IPS-11a (cell line): ENCODE results near the gene KCNIP1.

Source experiments
- H3K4me3 ChIP-seq: one replicate; pipeline ENCODE4 v1.5.1; 2013; ENCODE audit warnings: low read depth, low read length, control low read depth

KCNIP1 gene

GRCh38 chr5:170562166-170562874, 58.5 kb downstream of the KCNIP1 start:
- H3K4me3 ChIP-seq: no peak overlapping the region

GRCh38 chr5:170562875-170563228, 59.0 kb downstream of the KCNIP1 start:
- H3K4me3 ChIP-seq: no peak overlapping the region

GRCh38 chr5:170563824-170564567, 60.2 kb downstream of the KCNIP1 start:
- no peak overlapping the region for H3K4me3 ChIP-seq

DNA sequence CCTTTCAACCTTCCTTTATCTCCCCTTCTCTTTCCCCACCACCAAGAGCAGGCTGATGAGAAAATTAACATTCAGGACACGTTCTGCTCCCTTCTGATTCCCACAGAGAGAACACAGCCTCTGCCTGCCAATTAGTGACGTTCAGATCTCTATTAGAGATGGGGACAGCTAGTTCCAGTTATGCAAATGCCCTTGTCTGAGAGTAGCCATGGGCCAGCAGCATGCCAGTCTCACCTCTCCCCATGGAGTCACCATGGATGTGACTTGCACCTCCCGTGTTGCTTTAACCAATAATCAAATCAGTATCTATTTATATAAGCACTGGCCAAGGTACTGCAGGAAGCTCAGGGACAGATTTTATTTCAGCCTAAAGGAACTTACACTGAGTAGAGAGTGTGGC, 61.3 kb downstream of the KCNIP1 start:
- no peak overlapping the region for H3K4me3 ChIP-seq

GRCh38 chr5:170569101-170569500, 65.3 kb downstream of the KCNIP1 start:
- H3K4me3 ChIP-seq: no peak overlapping the region

- no peak overlapping the region for H3K4me3 ChIP-seq
Observed at GRCh38 chr5:170570476-170570875, 66.7 kb downstream of the KCNIP1 start.

DNA sequence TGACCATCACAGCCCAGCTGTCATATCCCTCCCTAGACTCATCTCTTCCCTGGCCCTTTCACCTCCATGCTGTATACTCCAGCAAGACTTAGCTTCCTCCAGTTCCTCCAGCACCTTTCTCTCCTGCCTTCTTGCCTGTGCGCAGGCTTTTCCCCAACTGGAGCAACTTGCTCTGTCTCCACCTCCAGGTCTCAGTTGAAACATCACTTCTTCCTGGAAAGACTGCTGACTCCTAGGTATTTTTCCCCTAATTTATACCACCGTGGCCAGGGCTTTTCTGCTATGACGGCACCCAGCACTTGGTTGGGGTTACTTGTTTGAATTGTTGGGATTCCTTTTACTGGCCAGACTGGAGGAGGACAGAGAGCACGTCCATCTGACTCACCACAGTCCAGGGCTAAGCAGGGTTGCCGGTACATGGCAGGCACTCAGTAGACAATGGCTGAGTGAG, 67.5 kb downstream of the KCNIP1 start:
- H3K4me3 ChIP-seq: no peak overlapping the region

- no peak overlapping the region for H3K4me3 ChIP-seq
Observed at GRCh38 chr5:170571875-170572852, 68.3 kb downstream of the KCNIP1 start.

DNA sequence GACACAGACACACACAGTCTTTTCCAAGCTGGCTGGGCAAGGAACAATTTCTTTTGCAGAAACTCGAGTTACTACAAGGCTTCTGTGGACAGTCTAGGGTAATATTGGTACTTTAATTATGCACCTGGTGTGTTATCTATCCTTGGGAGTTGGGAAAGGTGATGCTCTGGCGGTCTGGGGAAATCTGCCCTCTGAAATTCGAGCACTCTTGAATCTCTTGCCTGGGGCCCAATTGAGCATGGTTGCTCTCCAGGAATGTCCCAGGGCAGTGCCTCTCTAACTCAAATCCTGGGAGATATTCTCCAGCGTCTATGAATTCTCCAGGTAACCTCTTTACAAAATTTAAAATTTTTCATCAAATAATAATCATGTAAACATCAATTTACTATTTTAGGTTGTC, 69.3 kb downstream of the KCNIP1 start:
- no peak overlapping the region for H3K4me3 ChIP-seq

GRCh38 chr5:170573660-170574059, 69.8 kb downstream of the KCNIP1 start:
- H3K4me3 ChIP-seq: no peak overlapping the region

GRCh38 chr5:170576602-170577535, 73.0 kb downstream of the KCNIP1 start:
- no peak overlapping the region for H3K4me3 ChIP-seq

DNA sequence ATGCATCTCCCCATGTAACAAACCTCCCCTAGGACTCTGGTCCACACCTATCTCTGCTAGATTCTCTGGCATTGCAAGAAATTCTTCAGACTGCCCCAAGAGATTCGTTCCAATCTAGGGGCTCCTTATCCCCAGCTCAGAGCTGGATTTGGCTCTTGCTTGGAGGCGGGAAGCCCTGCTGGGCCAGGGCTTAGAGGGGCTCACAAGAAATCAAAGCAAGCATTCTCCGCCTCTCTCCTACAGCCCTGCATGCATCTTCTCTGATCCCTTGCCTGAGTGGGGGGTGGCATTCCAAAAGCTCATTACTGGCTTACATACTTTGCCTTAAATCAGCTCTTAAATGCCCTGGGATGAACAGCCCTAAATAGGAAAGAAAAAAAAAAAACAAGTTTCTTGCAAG, 75.8 kb downstream of the KCNIP1 start:
- no peak overlapping the region for H3K4me3 ChIP-seq

DNA sequence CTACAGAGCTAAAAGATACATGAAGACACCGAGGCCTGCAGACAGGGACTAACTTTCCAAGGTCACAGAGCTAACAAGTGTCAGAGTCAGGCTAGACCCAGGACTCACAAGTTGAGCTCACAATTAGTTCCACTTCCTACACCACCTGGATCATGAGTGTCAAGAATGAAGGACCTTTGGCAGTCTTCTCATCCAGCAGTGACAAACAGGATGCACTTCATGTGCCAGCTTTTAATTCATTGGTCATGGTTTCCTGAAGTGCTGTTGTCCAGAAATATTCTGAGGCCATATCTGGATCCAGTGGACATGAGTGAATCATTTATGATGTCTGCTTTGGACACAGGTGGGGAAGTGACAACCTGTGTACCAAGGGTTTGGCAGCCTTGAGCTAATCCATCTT, 77.4 kb downstream of the KCNIP1 start:
- no peak overlapping the region for H3K4me3 ChIP-seq

DNA sequence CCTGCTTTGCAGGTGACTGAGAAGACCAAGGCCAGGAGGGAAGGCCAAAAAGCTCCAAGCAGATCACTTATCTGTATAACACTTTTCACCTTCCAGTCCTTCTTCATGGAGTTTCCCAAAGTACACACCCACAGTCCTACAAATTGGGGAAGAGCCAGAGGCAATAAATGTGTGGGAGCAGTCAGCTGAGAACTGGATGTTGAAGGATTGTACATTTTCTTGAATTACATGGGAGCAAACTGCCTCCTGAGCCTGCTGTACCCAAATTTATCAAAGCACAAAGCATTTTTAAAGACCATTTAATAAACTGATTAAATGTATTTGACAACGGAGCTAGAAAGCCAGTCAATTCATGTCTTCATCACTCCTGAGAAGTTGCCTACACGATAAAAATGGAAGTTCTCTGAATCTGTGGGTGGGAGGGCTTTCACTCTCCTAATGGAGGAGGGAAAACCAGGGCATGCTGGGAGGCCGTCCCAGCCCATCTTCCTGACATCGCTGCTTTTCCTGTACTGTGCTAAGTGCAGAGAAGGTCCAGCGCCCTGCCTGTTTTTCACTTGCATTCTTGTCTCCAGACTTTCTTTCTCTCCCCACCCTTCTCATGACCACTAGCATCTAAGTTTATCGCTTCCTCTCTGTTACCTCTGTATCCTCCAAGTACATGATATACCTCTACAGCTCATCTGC, 79.0 kb downstream of the KCNIP1 start:
- H3K4me3 ChIP-seq: no peak overlapping the region

DNA sequence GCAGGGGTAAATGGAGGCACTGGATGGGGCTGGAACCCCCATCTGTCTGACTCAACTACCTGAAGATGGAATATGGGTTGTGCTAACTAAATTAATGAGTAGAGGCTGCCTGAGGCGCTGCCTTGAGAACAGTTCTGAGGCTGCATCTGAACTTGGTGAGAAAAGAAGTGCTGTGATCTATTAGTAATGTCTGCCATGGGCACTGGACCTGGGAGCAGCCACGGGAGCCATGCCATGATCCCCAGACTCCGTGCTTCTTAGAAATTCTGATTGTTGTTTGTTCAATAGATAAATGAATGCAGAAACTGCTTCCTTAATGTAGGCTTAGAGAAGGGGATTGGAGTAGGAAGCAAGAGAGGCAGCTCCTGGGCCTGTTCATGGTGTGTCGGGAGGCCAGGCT, 80.2 kb downstream of the KCNIP1 start:
- no peak overlapping the region for H3K4me3 ChIP-seq

- no peak overlapping the region for H3K4me3 ChIP-seq
Observed at GRCh38 chr5:170584450-170585058, 80.7 kb downstream of the KCNIP1 start.

DNA sequence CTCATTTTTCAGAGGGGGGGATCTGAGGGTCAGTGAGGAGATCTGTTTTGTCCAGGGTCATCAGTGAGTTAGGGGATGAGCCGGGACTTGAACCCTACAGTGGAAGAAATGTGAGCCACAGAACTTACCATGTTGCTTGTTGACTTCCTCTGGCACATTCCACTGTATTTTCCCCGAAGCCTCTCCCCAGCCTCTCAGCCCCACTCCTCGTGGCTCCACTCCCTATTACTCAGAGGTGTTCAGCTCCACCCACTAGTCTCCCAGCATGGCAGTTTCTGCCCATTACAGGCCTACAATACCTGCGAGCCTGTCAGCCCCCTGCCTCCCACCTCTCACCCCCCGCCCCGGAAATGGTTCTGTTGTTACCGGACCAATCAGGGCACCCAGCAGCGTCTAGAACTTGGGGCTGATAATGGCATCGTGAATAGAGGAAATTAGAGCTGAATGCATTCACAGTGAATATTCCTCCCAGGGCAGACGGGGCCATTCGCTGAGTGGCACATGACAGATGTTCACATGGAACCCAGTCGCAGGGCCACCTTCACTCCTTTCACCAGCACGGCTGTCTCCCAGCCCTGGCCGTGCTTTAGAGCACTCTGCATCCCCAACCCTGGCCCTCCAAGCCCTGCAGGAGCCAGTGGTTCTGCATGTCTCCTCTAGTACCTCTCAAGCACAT, 81.6 kb downstream of the KCNIP1 start:
- H3K4me3 ChIP-seq: no peak overlapping the region

DNA sequence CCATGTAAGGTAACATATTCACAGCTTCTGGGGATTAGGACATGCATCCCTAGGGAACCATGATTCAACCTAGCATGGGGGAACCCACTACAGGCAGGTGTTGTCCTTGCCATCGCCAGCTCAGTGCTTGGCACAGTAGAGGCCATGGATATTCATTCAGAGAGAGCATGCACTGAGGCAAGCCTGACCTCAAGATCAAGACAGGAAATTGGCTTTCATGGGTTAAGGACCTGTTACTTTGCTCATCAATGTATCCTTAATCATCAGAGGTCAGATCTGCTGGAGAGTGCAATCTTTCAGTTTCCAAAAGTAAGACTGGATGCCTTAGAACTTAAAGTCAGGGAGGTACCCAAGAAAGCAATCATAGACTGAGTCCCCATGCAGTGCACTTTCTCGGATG, 84.0 kb downstream of the KCNIP1 start:
- H3K4me3 ChIP-seq: no peak overlapping the region

DNA sequence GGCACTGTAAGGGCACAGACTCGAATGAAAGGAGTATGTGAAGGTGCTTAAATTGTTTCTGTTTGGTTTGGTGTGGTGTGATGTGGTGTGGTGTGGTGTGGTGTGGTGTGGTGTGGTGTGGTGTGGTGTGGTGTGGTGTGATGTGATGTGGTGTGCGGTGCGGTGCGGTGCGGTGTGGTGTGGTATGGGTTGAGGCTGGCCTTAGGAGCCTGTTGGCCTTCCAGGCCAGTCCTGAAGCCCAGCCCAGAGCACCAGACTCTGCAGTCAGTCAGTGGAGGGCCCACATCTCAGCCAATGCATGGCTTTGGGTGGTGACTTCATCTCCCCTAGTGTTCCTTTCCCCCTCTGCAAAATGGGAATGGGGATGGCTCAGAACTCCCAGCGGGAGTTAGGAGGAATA, 85.8 kb downstream of the KCNIP1 start:
- H3K4me3 ChIP-seq: no peak overlapping the region
